IMR-90 (cell line): ENCODE data around the gene PHACTR3. TPM values are rescaled to one million over a fixed set of nuclear protein-coding genes. Genes with fewer than 3 reads are reported as not detected.

Source experiments
- ATAC-seq: fragments of 200-7000 bp; cut with Tn5 transposase; 2 replicates; pipeline ENCODE4 v1.9.1; 2020; ENCODE audit warnings: low read depth, mild to moderate bottlenecking, moderate library complexity
- BruUV-seq: library from RNA; stranded (reverse); fragments of 400-500 nt; replicated peaks from 2 replicates; lab custom pipeline; 2021; lab: Mats Ljungman, UMichigan
- CTCF ChIA-PET: fragments of 300-600 bp; formaldehyde crosslinking; extraction: SDS; loops from one replicate; lab custom pipeline; 2021; ENCODE audit warnings: antibody characterized with exemption; lab: Yijun Ruan, JAX
- POLR2A ChIA-PET: fragments of 300-600 bp; sonication (Branson Sonifier 250); formaldehyde crosslinking; loops from one replicate; lab custom pipeline; 2022; ENCODE audit warnings: antibody characterized with exemption; ENCODE audit not compliant: unreplicated experiment; lab: Charles Lee
- DNase-seq: peaks from one replicate; pipeline ENCODE4 v3.0.0; 2013
- H2AFZ ChIP-seq: replicated peaks from 2 replicates; pipeline ENCODE3; 2013; ENCODE audit warnings: low read length, mild to moderate bottlenecking; ENCODE audit not compliant: poor library complexity
- H2AK5ac ChIP-seq: 2 replicates; pipeline ENCODE4 v1.6.1; 2013; ENCODE audit warnings: low read depth, low read length, inconsistent platforms
- H2AK9ac ChIP-seq: replicated peaks from 2 replicates; pipeline ENCODE3; 2013; ENCODE audit warnings: mild to moderate bottlenecking, low read depth, low read length, moderate library complexity; ENCODE audit not compliant: poor library complexity
- H2BK120ac ChIP-seq: 2 replicates; pipeline ENCODE4 v1.6.1; 2013; ENCODE audit warnings: low read depth, low read length, inconsistent platforms
- H2BK15ac ChIP-seq: 3 replicates; pipeline ENCODE4 v1.6.1; 2013; ENCODE audit warnings: low read depth, low read length, inconsistent platforms
- H2BK20ac ChIP-seq: 2 replicates; pipeline ENCODE4 v1.6.1; 2013; ENCODE audit warnings: low read depth, mild to moderate bottlenecking, inconsistent platforms, low read length, moderate library complexity
- H2BK5ac ChIP-seq: 2 replicates; pipeline ENCODE4 v1.6.1; 2013; ENCODE audit warnings: mild to moderate bottlenecking, low read depth, low read length, inconsistent platforms; ENCODE audit not compliant: poor library complexity, severe bottlenecking
- H3K14ac ChIP-seq: replicated peaks from 2 replicates; pipeline ENCODE4 v1.6.1; 2013; ENCODE audit warnings: low read depth, low read length, inconsistent platforms
- H3K18ac ChIP-seq: 2 replicates; pipeline ENCODE4 v1.6.1; 2013; ENCODE audit warnings: low read depth, low read length, control low read depth
- H3K23ac ChIP-seq: 2 replicates; pipeline ENCODE4 v1.6.1; 2013; ENCODE audit warnings: low read depth, low read length, inconsistent platforms
- H3K27ac ChIP-seq: 2 replicates; pipeline ENCODE4 v1.5.1; 2013; ENCODE audit warnings: mild to moderate bottlenecking, control low read depth, low read length; ENCODE audit not compliant: insufficient read depth
- H3K27me3 ChIP-seq: 2 replicates; pipeline ENCODE4 v1.6.1; 2013; ENCODE audit warnings: low read length; ENCODE audit not compliant: control insufficient read depth, insufficient read depth
- H3K36me3 ChIP-seq: 2 replicates; pipeline ENCODE4 v1.6.1; 2013; ENCODE audit warnings: low read length, mixed read lengths; ENCODE audit not compliant: control insufficient read depth, insufficient read depth
- H3K4ac ChIP-seq: 2 replicates; pipeline ENCODE4 v1.6.1; 2013; ENCODE audit warnings: low read depth, low read length, inconsistent platforms
- H3K4me1 ChIP-seq: 2 replicates; pipeline ENCODE4 v1.6.1; 2013; ENCODE audit warnings: low read length, mixed read lengths; ENCODE audit not compliant: control insufficient read depth, insufficient read depth
- H3K4me2 ChIP-seq: 2 replicates; pipeline ENCODE4 v1.6.1; 2013; ENCODE audit warnings: low read depth, mild to moderate bottlenecking, control low read depth, low read length, moderate library complexity
- H3K4me3 ChIP-seq: 2 replicates; pipeline ENCODE4 v1.5.1; 2013; ENCODE audit warnings: low read depth, mild to moderate bottlenecking, control low read depth, low read length, moderate library complexity; ENCODE audit not compliant: insufficient read depth
- H3K56ac ChIP-seq: 2 replicates; pipeline ENCODE4 v1.6.1; 2013; ENCODE audit warnings: low read length, inconsistent platforms; ENCODE audit not compliant: insufficient read depth; ENCODE audit errors: extremely low read depth
- H3K79me1 ChIP-seq, 2 experiments: 2 replicates each; pipeline ENCODE4 v1.6.1; 2013; ENCODE audit warnings: low read length in 2 of 2, inconsistent platforms in 1 of 2, low read depth in 1 of 2
- H3K9ac ChIP-seq: 2 replicates; pipeline ENCODE4 v1.6.1; 2013; ENCODE audit warnings: low read depth, low read length, control low read depth
- H3K9me1 ChIP-seq: 2 replicates; pipeline ENCODE4 v1.6.1; 2013; ENCODE audit warnings: low read length, inconsistent platforms; ENCODE audit not compliant: insufficient read depth
- H3K9me3 ChIP-seq: 2 replicates; pipeline ENCODE4 v1.6.1; 2013; ENCODE audit warnings: low read length; ENCODE audit not compliant: control insufficient read depth, insufficient read depth
- H4K20me1 ChIP-seq: 2 replicates; pipeline ENCODE4 v1.6.1; 2013; ENCODE audit warnings: low read length, inconsistent platforms; ENCODE audit not compliant: insufficient read depth
- H4K5ac ChIP-seq: 2 replicates; pipeline ENCODE4 v1.6.1; 2013; ENCODE audit warnings: mild to moderate bottlenecking, low read depth, low read length, control low read depth
- H4K8ac ChIP-seq, 2 experiments: 2 replicates each; pipeline ENCODE4 v1.6.1; 2013; ENCODE audit warnings: low read depth in 2 of 2, low read length in 2 of 2, control low read depth in 1 of 2, inconsistent platforms in 1 of 2
- H4K91ac ChIP-seq: 2 replicates; pipeline ENCODE4 v1.6.1; 2013; ENCODE audit warnings: low read depth, low read length, inconsistent platforms; ENCODE audit not compliant: insufficient read depth
- CEBPB ChIP-seq: IDR thresholded peaks from 2 replicates; pipeline ENCODE4 v1.6.1; 2012; ENCODE audit warnings: low read depth, low read length, improper control_type of control experiment
- MAZ ChIP-seq: IDR thresholded peaks from 2 replicates; pipeline ENCODE4 v1.6.1; 2012; ENCODE audit warnings: low read depth, mild to moderate bottlenecking, low read length, improper control_type of control experiment, moderate library complexity, borderline replicate concordance
- WGBS, 2 experiments: methylation state at CpG; one replicate each; pipeline versions ENCODE4 v1.1.5 to v1.1.7; 2013; ENCODE audit warnings: missing lambda C conversion rate in 2 of 2; ENCODE audit not compliant: insufficient read length in 1 of 2; ENCODE audit errors: extremely low coverage in 2 of 2; 5-methylcytosine and 5-hydroxymethylcytosine counted together
- dilution Hi-C: fragments of 300-500 bp; cut with HindIII; formaldehyde crosslinking; loops from one replicate; pipeline ENCODE4 v1.14.3; 2018; ENCODE audit warnings: low sequenced_read_pairs; ENCODE audit not compliant: unreplicated experiment
- in situ Hi-C: fragments of 300-500 bp; cut with MboI; formaldehyde crosslinking; loops from 3 replicates; pipeline ENCODE4 v1.14.3; 2019; ENCODE audit warnings: low sequenced_read_pairs, inconsistent platforms, mixed read lengths
- intact Hi-C: fragments of 100-400 bp; cut with micrococcal nuclease; formaldehyde crosslinking; loops from 2 replicates; pipeline ENCODE4 v1.10.0; 2022
- polyA plus RNA-seq, 3 experiments: library from polyadenylated mRNA; depleted of rRNA; stranded (reverse); fragments of >200 nt; gene quantifications; 2 replicates each; pipeline ENCODE4 v1.2.3, GENCODE V29; 2012; ENCODE audit warnings: low replicate concordance in 1 of 3
- total RNA-seq: library from RNA; depleted of rRNA; stranded (reverse); fragments of >200 nt; gene quantifications from 2 replicates; pipeline ENCODE4 v1.2.3, GENCODE V29; 2012

Gene PHACTR3
- total and polyA plus RNA-seq, 2 of the 4 experiments (the other 2 are of a cell fraction), result not detected

DNA sequence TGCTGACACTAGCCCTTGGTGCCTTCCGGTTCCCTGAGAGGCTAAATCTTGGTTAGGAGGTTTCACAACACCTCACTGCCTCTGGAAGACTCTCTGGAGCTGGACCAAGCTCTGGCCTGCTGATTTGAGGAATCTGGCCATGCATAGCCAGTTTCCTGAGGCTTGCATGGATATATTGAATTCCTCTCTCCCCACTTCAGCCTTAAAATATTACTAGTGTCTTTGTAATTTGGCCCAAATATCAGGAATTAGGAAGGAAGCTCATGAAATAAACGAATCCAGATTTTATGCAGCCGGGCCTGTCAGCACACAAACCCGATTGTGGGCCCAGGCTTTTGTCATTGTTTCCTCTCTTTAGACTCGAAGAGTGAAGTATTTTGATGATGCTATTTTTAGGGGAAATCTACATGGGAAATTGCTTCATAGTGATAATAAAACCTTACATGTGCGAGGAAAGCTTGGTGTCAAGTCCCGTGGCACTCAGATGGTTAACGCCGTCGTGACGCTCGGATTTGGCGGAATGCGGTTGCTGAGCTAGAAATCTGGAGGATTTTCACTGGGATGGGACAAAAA is 144.4 kb downstream of the PHACTR3 start:
- TF ChIP-seq MAZ (no peak), CEBPB (peak; percentile 14; the same call in 1 of the 2 replicates)

More for the DNA sequence above, 144.4 kb downstream of the PHACTR3 start:
- no peaks in the 10 kb centered on the region for H3K4me1 ChIP-seq
- H4K8ac ChIP-seq, result no peak overlapping the region
- in situ Hi-C loops (no loop called here), dilution Hi-C loops (no loop called here), intact Hi-C loops (no loop called here)
- 46% methylated on average over 9 of the region's 14 CpGs; no CpG with 5 or more reads in 1 of the 2 experiments for WGBS, 2 experiments
- H3K18ac ChIP-seq, result no peak overlapping the region
- no peak overlapping the region for H4K91ac ChIP-seq
- H2BK20ac ChIP-seq, result no peak overlapping the region
- H2AK5ac ChIP-seq, result no peak overlapping the region
- no peak overlapping the region for H3K23ac ChIP-seq
- H3K36me3 ChIP-seq, result no peaks in the 10 kb centered on the region
- no peak for ATAC-seq
- H2AFZ ChIP-seq, result no peak overlapping the region
- no peaks in the 10 kb centered on the region for H4K20me1 ChIP-seq
- CTCF ChIA-PET, result no interaction called here
- H3K27ac ChIP-seq, result no peak overlapping the region
- BruUV-seq, result no TSS peak
- H3K9me1 ChIP-seq, result no peaks in the 10 kb centered on the region
- no peak overlapping the region for H2BK120ac ChIP-seq
- DNase-seq, result peak; percentile 19
- H3K4ac ChIP-seq, result no peak overlapping the region
- no peak overlapping the region for H3K56ac ChIP-seq
- POLR2A ChIA-PET, result no interaction called here
- no peak overlapping the region for H3K14ac ChIP-seq
- no peaks in the 10 kb centered on the region for H3K79me1 ChIP-seq
- H2BK15ac ChIP-seq, result no peak overlapping the region
- H3K27me3 ChIP-seq, result no peaks in the 10 kb centered on the region
- no peak overlapping the region for H4K5ac ChIP-seq
- no peak overlapping the region for H3K4me3 ChIP-seq
- H3K9ac ChIP-seq, result no peak overlapping the region
- no peak overlapping the region for H3K4me2 ChIP-seq
- no peak overlapping the region for H2AK9ac ChIP-seq
- peaks cover 11% of the 10 kb centered on the region; the same call in 1 of the 2 replicates for H3K9me3 ChIP-seq
- no peak overlapping the region for H2BK5ac ChIP-seq
